Measurements from ENCODE around the gene MTMR4. TPM values are rescaled to one million over a fixed set of nuclear protein-coding genes. Genes with fewer than 3 reads are reported as not detected.
A peak's percentile ranks its signal among the peaks of the same experiment; 100 is the strongest.

The MTMR4 gene
- total and polyA plus RNA-seq, 7 experiments from 2014 or later: 19.4 to 71.3 (median 47.8) TPM

GRCh38 chr17:58533616-58534188 is 19.3 kb upstream of the MTMR4 start:
- DNase-seq: no peak
- Histone ChIP-seq H3K4me1 (ENCODE audit: control insufficient read depth in 2 of 2, insufficient read depth in 2 of 2, low read length in 2 of 2) (peaks cover 0 to 4% of the 10 kb centered on the region in 2 donors), H3K36me3 (ENCODE audit: control insufficient read depth in 2 of 3, insufficient read depth in 3 of 3, low read length in 3 of 3) (no peaks in the 10 kb centered on the region), H3K27ac (ENCODE audit: low read depth, low read length) (no peak overlapping the region), H3K4me3 (ENCODE audit: low read length) (no peak overlapping the region), H3K9me3 (ENCODE audit: control insufficient read depth in 2 of 3, low read length in 3 of 3) (no peaks in the 10 kb centered on the region), H3K27me3 (ENCODE audit: control insufficient read depth in 2 of 2, insufficient read depth in 2 of 2, low read length in 2 of 2) (peaks cover 0 to 3% of the 10 kb centered on the region in 2 donors)
- intact Hi-C loops (cut with micrococcal nuclease): no loop called here
- POLR2A ChIA-PET: interaction anchor here (0.6 to 1.1 kb wide), 4 partner anchors 15 to 106 kb away, joined by 3 to 6 read pairs (median 4); no protein-coding TSS in a partner anchor
- Mint-ChIP-seq H3K4me1 (peaks cover 0 to 13% (median 4%) of the 10 kb centered on the region in 7 donors), H3K9me3 (no peaks in the 10 kb centered on the region), H3K4me3 (no peak overlapping the region), H3K27me3 (peaks cover 16 to 75% (median 24%) of the 10 kb centered on the region in 5 donors), H3K27ac (no peak overlapping the region), H3K36me3 (no peaks in the 10 kb centered on the region)
- no peak for ATAC-seq
- CTCF ChIA-PET: no interaction called here

- intact Hi-C loops (cut with micrococcal nuclease): loop anchor here (1.0 kb wide), 1 partner anchor 14 kb away; no protein-coding TSS in a partner anchor
- Mint-ChIP-seq H3K36me3 (no peaks in the 10 kb centered on the region), H3K9me3 (no peaks in the 10 kb centered on the region), H3K4me3 (peak overlapping the region in 9 of 10 donors; percentile 25 to 79 (median 67)), H3K27me3 (peaks cover 16 to 73% (median 24%) of the 10 kb centered on the region in 5 donors), H3K4me1 (peaks cover 0 to 16% (median 4%) of the 10 kb centered on the region in 7 donors), H3K27ac (no peak overlapping the region)
- POLR2A ChIA-PET: interaction anchor here (1.1 kb wide), 2 partner anchors 14 to 472 kb away, joined by 3 to 6 read pairs; no protein-coding TSS in a partner anchor
- H3K4me3 ChIP-seq (ENCODE audit: low read length): peak overlapping the region; percentile 47
- ATAC-seq (no peak), DNase-seq (no peak)
- H3K27me3 ChIP-seq (ENCODE audit: control insufficient read depth in 2 of 2, insufficient read depth in 2 of 2, low read length in 2 of 2): peaks cover 0 to 3% of the 10 kb centered on the region in 2 donors
- no peak overlapping the region for H3K27ac ChIP-seq (ENCODE audit: low read depth, low read length)
- H3K4me1 ChIP-seq (ENCODE audit: control insufficient read depth in 2 of 2, insufficient read depth in 2 of 2, low read length in 2 of 2): peaks cover 0 to 4% of the 10 kb centered on the region in 2 donors
- H3K9me3 ChIP-seq (ENCODE audit: control insufficient read depth in 2 of 3, low read length in 3 of 3): no peaks in the 10 kb centered on the region
- no peaks in the 10 kb centered on the region for H3K36me3 ChIP-seq (ENCODE audit: control insufficient read depth in 2 of 3, insufficient read depth in 3 of 3, low read length in 3 of 3)
- CTCF ChIA-PET: interaction anchor here (1.4 kb wide), 1 partner anchor 13 kb away, joined by 5 read pairs; no protein-coding TSS in a partner anchor
Observed at GRCh38 chr17:58532555-58532951, 18.1 kb upstream of the MTMR4 start.

GRCh38 chr17:58531661-58532554 is 17.5 kb upstream of the MTMR4 start:
- intact Hi-C loops (cut with micrococcal nuclease): loop anchor here (1.0 kb wide), 1 partner anchor 14 kb away; no protein-coding TSS in a partner anchor
- Histone ChIP-seq H3K4me1 (ENCODE audit: control insufficient read depth in 2 of 2, insufficient read depth in 2 of 2, low read length in 2 of 2) (peaks cover 0 to 4% of the 10 kb centered on the region in 2 donors), H3K9me3 (ENCODE audit: control insufficient read depth in 2 of 3, low read length in 3 of 3) (no peaks in the 10 kb centered on the region), H3K27me3 (ENCODE audit: control insufficient read depth in 2 of 2, insufficient read depth in 2 of 2, low read length in 2 of 2) (peaks cover 0 to 3% of the 10 kb centered on the region in 2 donors), H3K36me3 (ENCODE audit: control insufficient read depth in 2 of 3, insufficient read depth in 3 of 3, low read length in 3 of 3) (no peaks in the 10 kb centered on the region), H3K27ac (ENCODE audit: low read depth, low read length) (no peak overlapping the region), H3K4me3 (ENCODE audit: low read length) (peak overlapping the region; percentile 50)
- Mint-ChIP-seq H3K27me3 (peaks cover 16 to 73% (median 24%) of the 10 kb centered on the region in 5 donors), H3K36me3 (no peaks in the 10 kb centered on the region), H3K27ac (no peak overlapping the region), H3K4me1 (peaks cover 0 to 23% (median 4%) of the 10 kb centered on the region in 7 donors), H3K9me3 (no peaks in the 10 kb centered on the region), H3K4me3 (peak overlapping the region; percentile 49 to 79 (median 69))
- POLR2A ChIA-PET: interaction anchor here (1.1 to 1.6 kb wide), 2 partner anchors 13 to 473 kb away, joined by 3 to 9 read pairs; no protein-coding TSS in a partner anchor
- ATAC-seq (peak; percentile 91), DNase-seq (peak; percentile 34 to 82 (median 55))
- CTCF ChIA-PET: interaction anchor here (1.4 kb wide), 1 partner anchor 13 kb away, joined by 5 read pairs; no protein-coding TSS in a partner anchor

- Mint-ChIP-seq H3K27ac (no peak overlapping the region), H3K9me3 (no peaks in the 10 kb centered on the region), H3K27me3 (peaks cover 15 to 66% (median 22%) of the 10 kb centered on the region in 5 donors), H3K4me3 (peak overlapping the region; percentile 39 to 75 (median 58)), H3K4me1 (peaks cover 0 to 29% (median 4%) of the 10 kb centered on the region in 7 donors), H3K36me3 (no peaks in the 10 kb centered on the region)
- CTCF ChIA-PET: no interaction called here
- Histone ChIP-seq H3K27ac (ENCODE audit: low read depth, low read length) (no peak overlapping the region), H3K4me1 (ENCODE audit: control insufficient read depth in 2 of 2, insufficient read depth in 2 of 2, low read length in 2 of 2) (peaks cover 0 to 4% of the 10 kb centered on the region in 2 donors), H3K9me3 (ENCODE audit: control insufficient read depth in 2 of 3, low read length in 3 of 3) (no peaks in the 10 kb centered on the region), H3K4me3 (ENCODE audit: low read length) (peak overlapping the region; percentile 50), H3K27me3 (ENCODE audit: control insufficient read depth in 2 of 2, insufficient read depth in 2 of 2, low read length in 2 of 2) (peaks cover 0 to 3% of the 10 kb centered on the region in 2 donors), H3K36me3 (ENCODE audit: control insufficient read depth in 2 of 3, insufficient read depth in 3 of 3, low read length in 3 of 3) (no peaks in the 10 kb centered on the region)
- POLR2A ChIA-PET: interaction anchor here (1.6 kb wide), 1 partner anchor 12 kb away, joined by 9 read pairs; no protein-coding TSS in a partner anchor
- ATAC-seq (no peak), DNase-seq (no peak)
- intact Hi-C loops (cut with micrococcal nuclease): no loop called here
Observed at GRCh38 chr17:58531122-58531521, 16.7 kb upstream of the MTMR4 start.

- Mint-ChIP-seq H3K9me3 (no peaks in the 10 kb centered on the region), H3K4me1 (peaks cover 0 to 29% (median 4%) of the 10 kb centered on the region in 7 donors), H3K27me3 (peaks cover 10 to 61% (median 18%) of the 10 kb centered on the region in 5 donors), H3K4me3 (peak overlapping the region; percentile 31 to 75 (median 55)), H3K27ac (no peak overlapping the region), H3K36me3 (no peaks in the 10 kb centered on the region)
- Histone ChIP-seq H3K4me1 (ENCODE audit: control insufficient read depth in 2 of 2, insufficient read depth in 2 of 2, low read length in 2 of 2) (peaks cover 0 to 4% of the 10 kb centered on the region in 2 donors), H3K27ac (ENCODE audit: low read depth, low read length) (no peak overlapping the region), H3K4me3 (ENCODE audit: low read length) (no peak overlapping the region), H3K36me3 (ENCODE audit: control insufficient read depth in 2 of 3, insufficient read depth in 3 of 3, low read length in 3 of 3) (no peaks in the 10 kb centered on the region), H3K9me3 (ENCODE audit: control insufficient read depth in 2 of 3, low read length in 3 of 3) (no peaks in the 10 kb centered on the region), H3K27me3 (ENCODE audit: control insufficient read depth in 2 of 2, insufficient read depth in 2 of 2, low read length in 2 of 2) (peaks cover 0 to 3% of the 10 kb centered on the region in 2 donors)
- DNase-seq: no peak
- ChIA-PET POLR2A (interaction anchor here (1.2 to 1.6 kb wide), 2 partner anchors 12 to 101 kb away, joined by 4 to 9 read pairs; no protein-coding TSS in a partner anchor), CTCF (no interaction called here)
- no peak for ATAC-seq
- intact Hi-C loops (cut with micrococcal nuclease): no loop called here
Observed at GRCh38 chr17:58530655-58531054, 16.2 kb upstream of the MTMR4 start.

GRCh38 chr17:58529275-58529674 is 14.8 kb upstream of the MTMR4 start:
- no peak overlapping the region for H3K27ac ChIP-seq (ENCODE audit: low read depth, low read length)
- peaks cover 0 to 4% of the 10 kb centered on the region in 2 donors for H3K4me1 ChIP-seq (ENCODE audit: control insufficient read depth in 2 of 2, insufficient read depth in 2 of 2, low read length in 2 of 2)
- no peak overlapping the region for H3K4me3 ChIP-seq (ENCODE audit: low read length)
- Mint-ChIP-seq H3K4me1 (peaks cover 0 to 32% (median 4%) of the 10 kb centered on the region in 7 donors), H3K4me3 (no peak overlapping the region), H3K36me3 (no peaks in the 10 kb centered on the region), H3K27ac (no peak overlapping the region), H3K9me3 (no peaks in the 10 kb centered on the region), H3K27me3 (peaks cover under 1 to 47% (median 17%) of the 10 kb centered on the region in 5 donors)
- no peaks in the 10 kb centered on the region for H3K36me3 ChIP-seq (ENCODE audit: control insufficient read depth in 2 of 3, insufficient read depth in 3 of 3, low read length in 3 of 3)
- no peaks in the 10 kb centered on the region for H3K9me3 ChIP-seq (ENCODE audit: control insufficient read depth in 2 of 3, low read length in 3 of 3)
- ATAC-seq (no peak), DNase-seq (no peak)
- ChIA-PET POLR2A (interaction anchor here (1.2 kb wide), 1 partner anchor 103 kb away, joined by 4 read pairs; no protein-coding TSS in a partner anchor), CTCF (no interaction called here)
- peaks cover 0 to 3% of the 10 kb centered on the region in 2 donors for H3K27me3 ChIP-seq (ENCODE audit: control insufficient read depth in 2 of 2, insufficient read depth in 2 of 2, low read length in 2 of 2)
- intact Hi-C loops (cut with micrococcal nuclease): no loop called here
